GM12892 (cell line): Measurements from ENCODE around the gene VANGL1.

ENCODE experiments used
- POLR2A ChIP-seq: IDR thresholded peaks from 2 replicates; pipeline ENCODE4 v1.6.1; 2011; ENCODE audit warnings: low read depth, low read length, control low read depth
- POLR2AphosphoS5 ChIP-seq: IDR thresholded peaks from 2 replicates; pipeline ENCODE4 v1.6.1; 2011; ENCODE audit warnings: low read depth, low read length, control low read depth
- TAF1 ChIP-seq: IDR thresholded peaks from 2 replicates; pipeline ENCODE4 v1.6.1; 2011; ENCODE audit warnings: low read depth, mild to moderate bottlenecking, control low read depth, low read length, borderline replicate concordance

GRCh38 chr1:115593365-115594259, 48.2 kb upstream of the VANGL1 start:
- no peak for TF ChIP-seq POLR2A
- TF ChIP-seq TAF1, result no peak
- no peak for TF ChIP-seq POLR2AphosphoS5
